ENCODE results near the gene LRRC8B.

LRRC8B gene

GRCh38 chr1:89598450-89599331, 74.1 kb downstream of the LRRC8B start:
- TF ChIP-seq CTCF (conservative IDR thresholded peaks at IDR 0.05; ENCODE audit: control insufficient read depth, insufficient read depth, low read depth, low read length), result peak; percentile 67
- no peak overlapping the region for H3K4me3 ChIP-seq (ENCODE audit: control insufficient read depth, low read depth, low read length)
- DNase-seq (ENCODE audit: low read depth), result peak; percentile 53

DNA sequence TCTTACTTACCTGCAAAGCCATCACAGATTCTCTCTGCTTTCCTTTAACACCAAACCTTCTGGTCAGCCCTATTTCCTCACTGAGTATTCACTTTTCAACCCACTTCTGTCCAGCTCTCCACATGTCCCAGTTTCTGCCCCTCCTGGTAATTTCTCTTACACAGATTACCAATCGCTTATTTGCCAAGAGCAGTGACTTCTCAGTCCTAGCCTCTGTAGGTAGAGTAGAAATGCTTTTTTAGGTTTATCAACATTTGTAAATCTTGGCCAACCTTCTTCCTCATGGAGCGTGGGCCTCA, 74.7 kb downstream of the LRRC8B start:
- TF ChIP-seq CTCF (conservative IDR thresholded peaks at IDR 0.05; ENCODE audit: control insufficient read depth, insufficient read depth, low read depth, low read length), result no peak
- DNase-seq (ENCODE audit: low read depth), result no peak
- no peak overlapping the region for H3K4me3 ChIP-seq (ENCODE audit: control insufficient read depth, low read depth, low read length)

GRCh38 chr1:89600451-89601224, 76.0 kb downstream of the LRRC8B start:
- H3K4me3 ChIP-seq (ENCODE audit: control insufficient read depth, low read depth, low read length), result no peak overlapping the region
- DNase-seq (ENCODE audit: low read depth), result no peak
- no peak for TF ChIP-seq CTCF (conservative IDR thresholded peaks at IDR 0.05; ENCODE audit: control insufficient read depth, insufficient read depth, low read depth, low read length)

GRCh38 chr1:89602871-89603404, 78.3 kb downstream of the LRRC8B start:
- H3K4me3 ChIP-seq (ENCODE audit: control insufficient read depth, low read depth, low read length), result no peak overlapping the region
- TF ChIP-seq CTCF (conservative IDR thresholded peaks at IDR 0.05; ENCODE audit: control insufficient read depth, insufficient read depth, low read depth, low read length), result no peak
- DNase-seq (ENCODE audit: low read depth), result no peak

- DNase-seq (ENCODE audit: low read depth), result peak; percentile 75
- TF ChIP-seq CTCF (conservative IDR thresholded peaks at IDR 0.05; ENCODE audit: control insufficient read depth, insufficient read depth, low read depth, low read length), result no peak
- H3K4me3 ChIP-seq (ENCODE audit: control insufficient read depth, low read depth, low read length), result no peak overlapping the region
Observed at GRCh38 chr1:89603651-89604413, 79.2 kb downstream of the LRRC8B start.

DNA sequence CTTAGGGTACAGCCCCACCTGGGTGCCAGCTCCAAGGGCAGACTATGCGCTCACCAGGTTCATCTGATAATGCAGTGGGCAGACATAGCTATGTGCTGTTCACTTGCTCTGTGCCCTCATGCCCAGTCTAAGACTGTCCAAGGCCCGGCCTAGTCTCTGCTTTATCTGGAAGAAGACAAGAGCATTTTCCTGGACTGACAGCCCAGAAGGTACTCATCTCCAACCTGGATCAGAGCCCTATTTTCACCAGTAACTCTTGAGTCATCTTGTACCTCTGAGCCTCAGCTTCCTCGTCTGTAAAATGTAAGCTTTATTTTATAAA, 79.7 kb downstream of the LRRC8B start:
- peak; percentile 62 for DNase-seq (ENCODE audit: low read depth)
- no peak for TF ChIP-seq CTCF (conservative IDR thresholded peaks at IDR 0.05; ENCODE audit: control insufficient read depth, insufficient read depth, low read depth, low read length)
- no peak overlapping the region for H3K4me3 ChIP-seq (ENCODE audit: control insufficient read depth, low read depth, low read length)
